Endothelial cell of umbilical vein (primary cell): ENCODE data around the gene ANKRD18B.

Experiments used
- EZH2 ChIP-seq: IDR thresholded peaks from 2 replicates; pipeline ENCODE4 v1.6.1; 2012; ENCODE audit warnings: borderline replicate concordance, low read depth, mild to moderate bottlenecking, moderate library complexity, low read length, inconsistent platforms; ENCODE audit not compliant: severe bottlenecking
- JUN ChIP-seq: IDR thresholded peaks from 2 replicates; pipeline ENCODE4 v1.6.1; 2011; ENCODE audit warnings: borderline replicate concordance, low read depth; ENCODE audit not compliant: insufficient read length, insufficient read depth
- MYC ChIP-seq: IDR thresholded peaks from one replicate; pipeline ENCODE4 v1.6.1; 2011; ENCODE audit warnings: mild to moderate bottlenecking, low read depth, low read length
- POLR2A ChIP-seq: IDR thresholded peaks from 2 replicates; pipeline ENCODE4 v1.6.1; 2012; ENCODE audit warnings: low read depth, mild to moderate bottlenecking, control low read depth, low read length
- POLR2AphosphoS5 ChIP-seq: IDR thresholded peaks from 2 replicates; pipeline ENCODE4 v1.6.1; 2012; ENCODE audit warnings: low read depth, mild to moderate bottlenecking, control low read depth, low read length, moderate library complexity; ENCODE audit not compliant: insufficient read depth
- TF ChIP-seq, protein P1 (sequence below), 2 donors: IDR thresholded peaks; 1 replicate in 1 of 2; 2 replicates in 1 of 2; pipeline ENCODE4 v1.5.1; 2011; ENCODE audit warnings: low read length in 2 of 2, mild to moderate bottlenecking in 2 of 2, moderate library complexity in 2 of 2, control low read depth in 1 of 2, inconsistent platforms in 1 of 2, low read depth in 1 of 2; ENCODE audit not compliant: insufficient read depth in 1 of 2; ENCODE audit errors: extremely low read depth in 1 of 2

DNA sequence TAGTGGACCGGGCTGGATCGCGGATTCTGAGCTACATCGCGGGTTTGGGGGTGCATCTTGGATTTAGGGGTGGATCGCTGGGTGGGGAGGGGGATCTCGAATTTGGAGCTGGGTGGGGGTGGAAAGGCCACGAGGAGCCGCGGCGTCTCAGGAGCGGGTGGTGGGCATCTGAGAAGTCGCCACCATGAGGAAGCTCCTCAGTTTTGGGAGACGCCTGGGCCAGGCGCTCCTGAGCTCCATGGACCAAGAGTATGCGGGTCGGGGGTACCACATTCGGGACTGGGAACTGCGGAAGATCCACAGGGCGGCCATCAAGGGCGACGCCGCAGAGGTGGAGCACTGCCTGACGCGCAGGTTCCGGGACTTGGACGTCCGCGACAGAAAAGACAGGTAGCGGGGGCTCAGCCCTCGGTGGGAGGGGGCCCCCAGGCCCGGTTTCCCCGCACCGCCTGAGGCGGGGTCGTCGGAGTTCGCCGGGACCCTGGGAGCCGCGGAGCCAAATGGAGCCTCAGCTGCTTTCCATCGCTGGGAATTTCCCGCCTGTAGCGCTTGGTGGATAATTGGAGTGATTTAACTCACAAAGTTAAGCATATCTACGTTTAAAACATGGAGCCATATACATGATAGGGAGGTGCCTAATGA, 376 bp downstream of the ANKRD18B start:
- TF ChIP-seq, protein P1, sequence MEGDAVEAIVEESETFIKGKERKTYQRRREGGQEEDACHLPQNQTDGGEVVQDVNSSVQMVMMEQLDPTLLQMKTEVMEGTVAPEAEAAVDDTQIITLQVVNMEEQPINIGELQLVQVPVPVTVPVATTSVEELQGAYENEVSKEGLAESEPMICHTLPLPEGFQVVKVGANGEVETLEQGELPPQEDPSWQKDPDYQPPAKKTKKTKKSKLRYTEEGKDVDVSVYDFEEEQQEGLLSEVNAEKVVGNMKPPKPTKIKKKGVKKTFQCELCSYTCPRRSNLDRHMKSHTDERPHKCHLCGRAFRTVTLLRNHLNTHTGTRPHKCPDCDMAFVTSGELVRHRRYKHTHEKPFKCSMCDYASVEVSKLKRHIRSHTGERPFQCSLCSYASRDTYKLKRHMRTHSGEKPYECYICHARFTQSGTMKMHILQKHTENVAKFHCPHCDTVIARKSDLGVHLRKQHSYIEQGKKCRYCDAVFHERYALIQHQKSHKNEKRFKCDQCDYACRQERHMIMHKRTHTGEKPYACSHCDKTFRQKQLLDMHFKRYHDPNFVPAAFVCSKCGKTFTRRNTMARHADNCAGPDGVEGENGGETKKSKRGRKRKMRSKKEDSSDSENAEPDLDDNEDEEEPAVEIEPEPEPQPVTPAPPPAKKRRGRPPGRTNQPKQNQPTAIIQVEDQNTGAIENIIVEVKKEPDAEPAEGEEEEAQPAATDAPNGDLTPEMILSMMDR (IDR thresholded peaks at IDR 0.05; ENCODE audit: extremely low read depth in 1 of 2, insufficient read depth in 1 of 2, low read depth in 1 of 2, low read length in 2 of 2) = no peak
- TF ChIP-seq POLR2AphosphoS5 = no peak
- TF ChIP-seq POLR2A = no peak
- no peak for TF ChIP-seq MYC
- no peak for TF ChIP-seq EZH2
- TF ChIP-seq JUN = no peak
